GM12878 (cell line): ENCODE measurements around the gene CHMP1A. TPM values are rescaled to one million over a fixed set of nuclear protein-coding genes. Genes with fewer than 3 reads are reported as not detected.
A peak's percentile ranks its signal among the peaks of the same experiment; 100 is the strongest.

Experiments
- ATAC-seq: fragments of 200-7000 bp; cut with Tn5 transposase; 3 replicates; pipeline ENCODE4 v1.9.1; 2020; ENCODE audit warnings: mild to moderate bottlenecking, moderate library complexity
- BruUV-seq: library from RNA; stranded (reverse); fragments of 400-500 nt; replicated peaks from 2 replicates; lab custom pipeline; 2021; lab: Mats Ljungman, UMichigan
- CTCF ChIA-PET: fragments of 300-600 bp; sonication (Branson Sonifier 250); formaldehyde crosslinking; extraction: SDS; loops from one replicate; lab custom pipeline; 2021; ENCODE audit warnings: inconsistent platforms; lab: Yijun Ruan, JAX
- POLR2A ChIA-PET: fragments of 350-600 bp; formaldehyde crosslinking; extraction: SDS; loops from one replicate; lab custom pipeline; 2021; ENCODE audit warnings: inconsistent platforms; lab: Charles Lee
- RAD21 ChIA-PET: fragments of 300-600 bp; sonication (Branson Sonifier 250); formaldehyde crosslinking; loops from one replicate; lab custom pipeline; 2023; ENCODE audit warnings: antibody characterized with exemption; ENCODE audit not compliant: unreplicated experiment; lab: Charles Lee
- SMC1A ChIA-PET: fragments of 300-600 bp; sonication (Branson Sonifier 250); formaldehyde crosslinking; loops from one replicate; lab custom pipeline; 2023; ENCODE audit not compliant: unreplicated experiment, uncharacterized antibody; lab: Charles Lee
- DNase-seq: peaks from one replicate; pipeline ENCODE4 v3.0.0-alpha.2; 2011; ENCODE audit warnings: low read depth, low spot score
- FAIRE-seq: peaks from 3 replicates; lab custom pipeline; 2011; peaks lifted over from hg19 to GRCh38; lab: Jason Lieb, UNC
- H2AFZ ChIP-seq: 2 replicates; pipeline ENCODE4 v1.6.0; 2011; ENCODE audit warnings: low read depth, low read length, control low read depth; ENCODE audit not compliant: control insufficient read depth
- H3K27ac ChIP-seq: 2 replicates; pipeline ENCODE4 v1.5.1; 2011; ENCODE audit warnings: control low read depth; ENCODE audit not compliant: control insufficient read depth, insufficient read depth
- H3K27me3 ChIP-seq, 2 experiments: replicated peaks in 1 of 2; 2 replicates each; pipeline versions ENCODE4 v1.6.0 to v1.6.1; 2011; ENCODE audit warnings: low read length in 1 of 2; ENCODE audit not compliant: control insufficient read depth in 2 of 2, insufficient read depth in 2 of 2
- H3K36me3 ChIP-seq, 2 experiments: 2 replicates each; pipeline ENCODE4 v1.5.1; 2011; ENCODE audit warnings: low read length in 1 of 2; ENCODE audit not compliant: control insufficient read depth in 2 of 2, insufficient read depth in 2 of 2
- H3K4me1 ChIP-seq: 2 replicates; pipeline ENCODE4 v1.6.1; 2011; ENCODE audit warnings: mild to moderate bottlenecking, low read length, moderate library complexity, mixed read lengths; ENCODE audit not compliant: control insufficient read depth, insufficient read depth
- H3K4me2 ChIP-seq: 2 replicates; pipeline ENCODE4 v1.6.0; 2011; ENCODE audit warnings: control low read depth; ENCODE audit not compliant: control insufficient read depth, insufficient read depth
- H3K4me3 ChIP-seq: fragments of 200-600 bp; sonication (generic); 2 replicates; pipeline ENCODE4 v1.5.1; 2016
- H3K79me2 ChIP-seq: 2 replicates; pipeline ENCODE4 v1.6.0; 2011; ENCODE audit warnings: low read length; ENCODE audit not compliant: control insufficient read depth, insufficient read depth
- H3K9ac ChIP-seq: 2 replicates; pipeline ENCODE4 v1.8.0; 2011; ENCODE audit warnings: low read length, control low read depth, mixed read lengths; ENCODE audit not compliant: control insufficient read depth, insufficient read depth
- H3K9me3 ChIP-seq: replicated peaks from 3 replicates; pipeline ENCODE4 v1.5.1; 2011; ENCODE audit warnings: mild to moderate bottlenecking, low read length; ENCODE audit not compliant: control insufficient read depth, insufficient read depth
- H4K20me1 ChIP-seq: 2 replicates; pipeline ENCODE4 v1.6.0; 2011; ENCODE audit not compliant: control insufficient read depth, insufficient read depth
- BCL11A ChIP-seq: IDR thresholded peaks from 2 replicates; pipeline ENCODE4 v1.6.1; 2011; ENCODE audit warnings: low read depth, low read length
- BCLAF1 ChIP-seq: fragments of 450-650 bp; IDR thresholded peaks from 2 replicates; pipeline ENCODE4 v1.6.1; 2017; ENCODE audit warnings: antibody characterized with exemption, mild to moderate bottlenecking, moderate library complexity
- EP300 ChIP-seq, 2 experiments: fragments of 150-350 bp in 1 of 2; IDR thresholded peaks; 2 replicates each; pipeline ENCODE4 v1.6.1; 2011 to 2012; ENCODE audit warnings: low read depth in 2 of 2, low read length in 2 of 2, borderline replicate concordance in 1 of 2, improper control_type of control experiment in 1 of 2, inconsistent platforms in 1 of 2; ENCODE audit not compliant: control insufficient read depth in 1 of 2
- FOS ChIP-seq: IDR thresholded peaks from 3 replicates; pipeline ENCODE4 v1.6.1; 2011; ENCODE audit warnings: borderline replicate concordance; ENCODE audit not compliant: insufficient read length; ENCODE audit errors: extremely low read depth
- MTA3 ChIP-seq: IDR thresholded peaks from 2 replicates; pipeline ENCODE4 v1.6.1; 2012; ENCODE audit warnings: low read length, inconsistent platforms, borderline replicate concordance
- RBBP5 ChIP-seq: fragments of 200-600 bp; sonication (generic); conservative IDR thresholded peaks from 2 replicates; pipeline ENCODE4 v1.6.1; 2016
- RCOR1 ChIP-seq: conservative IDR thresholded peaks from 2 replicates; pipeline ENCODE4 v1.6.1; 2012; ENCODE audit warnings: low read depth, low read length, improper control_type of control experiment
- STAT1 ChIP-seq: fragments of 450-650 bp; conservative IDR thresholded peaks from 2 replicates; pipeline ENCODE4 v1.6.1; 2014; ENCODE audit warnings: antibody characterized with exemption, mild to moderate bottlenecking
- TAF1 ChIP-seq: IDR thresholded peaks from 2 replicates; pipeline ENCODE4 v1.6.1; 2011; ENCODE audit warnings: mild to moderate bottlenecking, low read depth, low read length, borderline replicate concordance
- TARDBP ChIP-seq: IDR thresholded peaks from 2 replicates; pipeline ENCODE4 v1.6.1; 2016; ENCODE audit warnings: borderline replicate concordance
- TBL1XR1 ChIP-seq: IDR thresholded peaks from 2 replicates; pipeline ENCODE4 v1.6.1; 2012; ENCODE audit warnings: low read depth, low read length, improper control_type of control experiment
- TCF3 ChIP-seq: IDR thresholded peaks from 2 replicates; pipeline ENCODE4 v1.6.1; 2012; ENCODE audit warnings: low read depth, mild to moderate bottlenecking, low read length, borderline replicate concordance; ENCODE audit not compliant: insufficient read depth
- USF2 ChIP-seq: IDR thresholded peaks from 2 replicates; pipeline ENCODE4 v1.6.1; 2011; ENCODE audit warnings: low read depth, low read length, improper control_type of control experiment, borderline replicate concordance
- ZNF384 ChIP-seq: IDR thresholded peaks from 2 replicates; pipeline ENCODE4 v1.6.1; 2012; ENCODE audit warnings: low read depth, mild to moderate bottlenecking, low read length, improper control_type of control experiment, borderline replicate concordance
- ZNF622 ChIP-seq: fragments of 450-650 bp; IDR thresholded peaks from 2 replicates; pipeline ENCODE4 v1.6.1; 2017; ENCODE audit warnings: mild to moderate bottlenecking, inconsistent platforms
- WGBS: methylation state at CpG from one replicate; pipeline ENCODE4 v1.1.6; 2016; ENCODE audit warnings: low lambda C conversion rate; ENCODE audit not compliant: insufficient replicate concordance, insufficient coverage; ENCODE audit errors: missing lambda C conversion rate; 5-methylcytosine and 5-hydroxymethylcytosine counted together
- in situ Hi-C: fragments of 300-500 bp; cut with MboI; formaldehyde crosslinking; loops from 9 replicates; pipeline ENCODE4 v1.14.3; 2018; ENCODE audit warnings: mixed read lengths
- intact Hi-C: fragments of 100-400 bp; cut with micrococcal nuclease; formaldehyde crosslinking; loops from one replicate; pipeline ENCODE4 v1.14.2; 2022; ENCODE audit not compliant: unreplicated experiment
- polyA plus RNA-seq, 11 experiments: library from polyadenylated mRNA; depleted of rRNA in 4 of 11; unstranded in 6 of 11; stranded (reverse) in 5 of 11; fragments of >200 nt; fragmentation: Nextera tagmentation in 4 of 11; fragmentation: Illumina TruSeq in 1 of 11; extraction: Ambion mirVana in 4 of 11; extraction: Trizol in 1 of 11; gene quantifications; 1 replicate in 1 of 11; 2 replicates in 10 of 11; pipeline versions ENCODE4 v1.2.1 to v1.2.3, GENCODE V29; 2011 to 2016; ENCODE audit warnings: inconsistent platforms in 2 of 11, missing spikeins in 2 of 11, low read depth in 1 of 11
- total RNA-seq, 4 experiments: library from RNA; depleted of rRNA in 3 of 4; stranded (reverse); fragments of >200 nt in 3 of 4; fragmentation: Illumina TruSeq in 1 of 4; extraction: Trizol in 1 of 4; gene quantifications; 2 replicates each; pipeline versions ENCODE4 v1.2.1 to v1.2.3, GENCODE V29; 2013 to 2021
- TF ChIP-seq, protein P1 (sequence below): IDR thresholded peaks from 2 replicates; pipeline ENCODE4 v1.6.1; 2012; ENCODE audit warnings: low read depth, low read length, improper control_type of control experiment

CHMP1A gene
- total and polyA plus RNA-seq, 10 of the 15 experiments (the other 5 are each of a cell fraction or from before 2014, with no cell fraction given), result 1.0 to 86.7 (median 54.7) TPM

DNA sequence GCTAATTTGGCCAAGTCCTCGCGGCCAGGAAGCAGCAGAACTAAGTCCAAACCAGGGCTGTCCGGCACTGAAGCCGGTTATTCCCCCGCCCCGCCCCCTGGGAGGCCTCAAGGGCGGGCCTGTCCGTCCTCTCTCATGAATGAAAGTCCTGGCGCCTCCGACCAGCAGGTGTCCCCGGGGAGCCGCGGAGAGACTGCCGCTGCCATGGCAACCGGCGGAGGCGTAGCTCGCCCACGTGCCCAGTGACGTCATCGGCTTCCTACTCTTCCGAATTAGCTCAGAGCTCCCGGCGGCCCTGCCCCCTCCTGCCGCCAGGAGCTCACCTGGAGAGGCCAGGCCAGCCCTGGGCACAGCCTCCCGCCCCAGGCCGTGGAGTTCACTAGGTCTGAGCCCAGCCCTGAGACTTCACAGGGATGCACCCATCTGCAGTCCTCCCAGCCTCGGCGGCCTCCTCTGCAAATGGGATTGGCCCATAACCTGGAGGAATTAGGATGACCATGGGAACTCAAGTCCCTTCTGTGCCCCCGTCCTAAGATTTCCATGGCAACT lies 42.7 kb upstream of the CHMP1A start:
- Histone ChIP-seq H3K4me3 (peak overlapping the region; percentile 83), H3K79me2 (no peaks in the 10 kb centered on the region), H2AFZ (peak overlapping the region; percentile 22; the same call in 1 of the 2 replicates), H3K9ac (peak overlapping the region; percentile 41), H3K9me3 (no peaks in the 10 kb centered on the region), H3K27me3 (no peaks in the 10 kb centered on the region), H3K4me2 (peak overlapping the region; percentile 91), H3K36me3 (peaks cover 0 to 2% of the 10 kb centered on the region in 2 experiments; a peak in 2 of 4 replicates), H3K4me1 (peaks cover 22% of the 10 kb centered on the region), H3K27ac (no peak overlapping the region; the same call in 1 of the 2 replicates), H4K20me1 (no peaks in the 10 kb centered on the region; the same call in 1 of the 2 replicates)
- peak; percentile 82 for DNase-seq
- peak; percentile 95 for FAIRE-seq
- ChIA-PET SMC1A (interaction anchor here (0.8 to 1.6 kb wide), 10 partner anchors 13 to 215 kb away, joined by 3 to 12 read pairs (median 4); partner anchors contain the start of gene CDK10), POLR2A (interaction anchor here (0.6 to 2.6 kb wide), 7 partner anchors 14 to 173 kb away, joined by 3 to 20 read pairs (median 7); partner anchors contain the start of genes CDK10 and TCF25), RAD21 (interaction anchor here (0.6 to 3.5 kb wide), 17 partner anchors 13 to 888 kb away, joined by 3 to 26 read pairs (median 5); partner anchors contain the start of genes CDK10, CHMP1A, CPNE7 and SPATA33), CTCF (interaction anchor here (0.6 to 3.2 kb wide), 31 partner anchors 11 to 211 kb away, joined by 3 to 56 read pairs (median 4); partner anchors contain the start of genes CDK10, CHMP1A, CPNE7 and SPATA33)
- 1% methylated on average over 30 of the region's 30 CpGs for WGBS
- intact Hi-C loops (loop anchor here (1.0 to 10.0 kb wide), 2 partner anchors 161 to 215 kb away; partner anchors contain the start of gene MC1R), in situ Hi-C loops (loop anchor here (5.0 to 10.0 kb wide), 2 partner anchors 95 to 162 kb away; no protein-coding TSS in a partner anchor)
- no TSS peak for BruUV-seq
- ATAC-seq, result peak; percentile 67
- TF ChIP-seq ZNF384 (no peak), STAT1 (0 out of 2 replicates have a peak, but pooled peaks have one; percentile 49), BCLAF1 (no peak), MTA3 (no peak), EP300 (IDR thresholded peaks at IDR 0.05; ENCODE audit: borderline replicate concordance in 1 of 2, control insufficient read depth in 1 of 2, low read depth in 2 of 2, low read length in 2 of 2) (peak; percentile 55 to 63; a peak in 2 of 4 replicates), RBBP5 (no peak), FOS (no peak), RCOR1 (0 out of 2 replicates have a peak, but pooled peaks have one; percentile 30), TCF3 (peak; percentile 77), BCL11A (peak; percentile 57; the same call in 1 of the 2 replicates), TAF1 (no peak), TARDBP (peak; percentile 58; the same call in 1 of the 2 replicates), TBL1XR1 (peak; percentile 51; the same call in 1 of the 2 replicates), ZNF622 (no peak), USF2 (peak; percentile 91)
- TF ChIP-seq, protein P1, sequence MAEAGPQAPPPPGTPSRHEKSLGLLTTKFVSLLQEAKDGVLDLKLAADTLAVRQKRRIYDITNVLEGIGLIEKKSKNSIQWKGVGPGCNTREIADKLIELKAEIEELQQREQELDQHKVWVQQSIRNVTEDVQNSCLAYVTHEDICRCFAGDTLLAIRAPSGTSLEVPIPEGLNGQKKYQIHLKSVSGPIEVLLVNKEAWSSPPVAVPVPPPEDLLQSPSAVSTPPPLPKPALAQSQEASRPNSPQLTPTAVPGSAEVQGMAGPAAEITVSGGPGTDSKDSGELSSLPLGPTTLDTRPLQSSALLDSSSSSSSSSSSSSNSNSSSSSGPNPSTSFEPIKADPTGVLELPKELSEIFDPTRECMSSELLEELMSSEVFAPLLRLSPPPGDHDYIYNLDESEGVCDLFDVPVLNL, result peak; percentile 51; the same call in 1 of the 2 replicates
